Activated naive CD4-positive, alpha-beta T cell treated with anti-CD3 and anti-CD28 coated beads, Interleukin-2, amount 10 ng/mL, durations not matched to agents 7 days and 5 days (primary cell): ENCODE measurements around the gene ING5.
"Not testable (repeated sequence)": the region's sequence is repeated elsewhere in the genome, so short reads cannot be mapped to it uniquely, and the experiment has no call there.

ENCODE experiments used
- CTCF ChIA-PET: fragments of 350-600 bp; sonication (Branson Sonifier 250); formaldehyde crosslinking; loops from one replicate; lab custom pipeline; 2021; ENCODE audit warnings: antibody characterized with exemption; lab: Charles Lee
- DNase-seq: peaks from one replicate; pipeline ENCODE4 v3.0.0-alpha.2; 2020
- H3K27ac Mint-ChIP-seq: one replicate; pipeline ENCODE4 v1.8.0; 2021; ENCODE audit warnings: mild to moderate bottlenecking, moderate library complexity, mixed read lengths
- H3K27me3 Mint-ChIP-seq: one replicate; pipeline ENCODE4 v1.8.0; 2021; ENCODE audit warnings: mild to moderate bottlenecking, mixed read lengths
- H3K36me3 Mint-ChIP-seq: one replicate; pipeline ENCODE4 v1.8.0; 2021; ENCODE audit warnings: mixed read lengths
- H3K4me1 Mint-ChIP-seq: one replicate; pipeline ENCODE4 v1.8.0; 2021; ENCODE audit warnings: mixed read lengths
- H3K4me3 Mint-ChIP-seq: one replicate; pipeline ENCODE4 v1.8.0; 2021; ENCODE audit warnings: mild to moderate bottlenecking, moderate library complexity, mixed read lengths
- H3K9me3 Mint-ChIP-seq: one replicate; pipeline ENCODE4 v1.8.0; 2021; ENCODE audit warnings: mixed read lengths

The ING5 gene

DNA sequence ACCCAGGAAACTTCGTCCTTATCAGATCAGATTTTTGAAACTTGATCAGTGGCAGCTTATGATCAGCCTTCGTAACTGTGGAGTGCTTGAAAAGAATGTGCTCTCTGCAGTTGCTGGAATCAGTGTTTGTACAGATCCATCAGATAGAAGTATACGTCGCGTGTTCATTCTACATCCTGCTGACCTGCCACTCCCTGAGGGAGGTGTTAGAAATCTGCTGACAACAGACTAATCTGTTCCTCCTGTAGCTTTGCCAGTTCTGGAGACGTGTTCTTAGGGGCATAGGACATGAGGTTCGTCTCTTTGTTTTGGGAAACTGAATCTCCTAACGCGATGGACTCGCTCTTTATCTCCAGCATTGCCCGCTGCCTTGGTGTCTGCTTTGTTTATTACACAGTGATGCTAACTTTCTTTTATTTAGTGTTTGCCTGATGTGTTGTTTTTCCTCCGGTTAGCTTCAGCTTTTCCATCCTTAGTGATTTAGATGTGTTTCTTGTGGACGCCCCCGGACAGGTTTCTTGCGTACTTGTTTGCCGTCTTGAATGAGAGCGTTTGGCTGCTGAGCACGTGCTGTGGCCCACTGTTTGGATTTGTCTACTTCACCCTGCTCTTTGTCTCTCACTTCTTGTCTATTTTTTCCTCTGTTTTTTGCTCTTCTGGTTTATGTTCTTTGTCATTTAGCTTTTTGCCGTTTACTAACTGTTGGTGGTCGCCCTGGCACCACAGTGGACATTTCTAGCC, 57.4 kb downstream of the ING5 start:
- H3K27ac Mint-ChIP-seq: peak overlapping the region; percentile 30
- CTCF ChIA-PET: no interaction called here
- H3K36me3 Mint-ChIP-seq: peaks cover 12% of the 10 kb centered on the region
- no peak for DNase-seq
- H3K4me1 Mint-ChIP-seq: peaks cover 13% of the 10 kb centered on the region
- no peak overlapping the region for H3K4me3 Mint-ChIP-seq
- peaks cover 3% of the 10 kb centered on the region for H3K9me3 Mint-ChIP-seq
- H3K27me3 Mint-ChIP-seq: no peaks in the 10 kb centered on the region

GRCh38 chr2:241759893-241760292, 58.1 kb downstream of the ING5 start:
- H3K36me3 Mint-ChIP-seq: peaks cover 12% of the 10 kb centered on the region
- peak overlapping the region; percentile 30 for H3K27ac Mint-ChIP-seq
- H3K27me3 Mint-ChIP-seq, H3K4me3 Mint-ChIP-seq, CTCF ChIA-PET, H3K9me3 Mint-ChIP-seq, DNase-seq: not testable (repeated sequence)
- H3K4me1 Mint-ChIP-seq: peaks cover 13% of the 10 kb centered on the region

GRCh38 chr2:241760301-241760771, 58.5 kb downstream of the ING5 start:
- H3K27ac Mint-ChIP-seq: no peak overlapping the region
- CTCF ChIA-PET: no interaction called here
- H3K4me3 Mint-ChIP-seq: no peak overlapping the region
- peaks cover 4% of the 10 kb centered on the region for H3K27me3 Mint-ChIP-seq
- DNase-seq: peak; percentile 19
- peaks cover 13% of the 10 kb centered on the region for H3K4me1 Mint-ChIP-seq
- H3K36me3 Mint-ChIP-seq: peaks cover 12% of the 10 kb centered on the region
- peaks cover 3% of the 10 kb centered on the region for H3K9me3 Mint-ChIP-seq

GRCh38 chr2:241762321-241762932, 60.6 kb downstream of the ING5 start:
- DNase-seq: peak; percentile 18
- peak overlapping the region; percentile 34 for H3K4me3 Mint-ChIP-seq
- H3K36me3 Mint-ChIP-seq: peaks cover 10% of the 10 kb centered on the region
- H3K27me3 Mint-ChIP-seq: peaks cover 4% of the 10 kb centered on the region
- peak overlapping the region; percentile 38 for H3K27ac Mint-ChIP-seq
- peaks cover 3% of the 10 kb centered on the region for H3K9me3 Mint-ChIP-seq
- CTCF ChIA-PET: no interaction called here
- peaks cover 13% of the 10 kb centered on the region for H3K4me1 Mint-ChIP-seq

DNA sequence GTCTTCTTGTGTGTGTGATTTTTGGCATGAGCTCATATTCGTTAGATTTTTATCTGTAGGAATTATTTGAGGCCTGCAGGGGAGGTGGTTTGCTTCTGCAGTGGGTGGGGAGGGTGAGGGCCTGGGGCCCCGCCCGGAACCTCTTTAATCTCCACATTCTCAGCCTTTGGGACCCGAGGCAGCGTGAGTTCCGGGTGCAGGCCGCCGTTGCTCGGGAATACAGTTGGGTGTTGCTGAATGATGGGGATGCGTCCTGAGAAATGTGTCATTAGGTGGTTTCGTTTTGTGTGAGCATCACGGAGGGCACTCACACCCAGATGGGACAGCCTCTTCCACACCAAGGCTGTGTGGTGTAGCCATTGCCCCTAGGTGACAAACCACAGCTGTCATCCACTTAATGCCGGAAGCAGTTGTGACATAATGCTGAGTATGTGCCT, 61.1 kb downstream of the ING5 start:
- Mint-ChIP-seq H3K27me3 (peaks cover 4% of the 10 kb centered on the region), H3K4me1 (peaks cover 13% of the 10 kb centered on the region), H3K9me3 (peaks cover 3% of the 10 kb centered on the region), H3K4me3 (no peak overlapping the region), H3K27ac (peak overlapping the region; percentile 38), H3K36me3 (peaks cover 10% of the 10 kb centered on the region)
- CTCF ChIA-PET: no interaction called here
- DNase-seq: peak; percentile 27

DNA sequence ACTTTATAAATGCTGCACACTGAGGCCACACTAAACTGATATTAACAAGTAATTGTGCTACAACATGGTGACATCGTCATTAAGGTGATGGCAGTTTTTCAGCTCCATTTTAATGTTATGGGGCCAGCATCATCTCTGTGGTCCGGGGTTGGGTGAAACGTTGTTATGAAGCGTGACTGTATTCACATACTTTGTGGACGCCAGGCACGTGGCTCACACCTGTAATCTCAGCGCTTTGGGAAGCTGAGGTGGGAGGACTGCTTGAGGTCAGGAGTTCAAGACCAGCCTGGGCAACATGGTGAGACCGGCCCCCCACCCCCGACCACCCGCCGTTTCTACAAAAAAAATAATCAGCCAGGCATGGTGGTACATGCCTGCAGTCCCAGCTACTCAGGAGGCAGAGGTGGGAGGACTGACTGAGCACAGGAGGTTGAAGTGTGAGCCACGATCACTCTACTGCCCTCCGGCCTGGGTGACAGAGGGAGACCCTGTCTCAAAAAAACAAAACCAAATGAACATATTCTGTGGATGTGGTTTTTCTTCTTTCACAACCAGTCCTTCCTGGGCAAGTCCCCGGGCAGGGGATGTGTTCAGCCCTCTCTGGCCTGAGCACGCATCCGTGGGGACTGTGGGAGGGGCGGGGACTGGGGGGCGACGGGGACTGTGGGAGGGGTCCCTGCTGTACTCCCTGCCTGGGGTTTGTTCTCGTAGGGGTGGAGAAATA, 61.9 kb downstream of the ING5 start:
- Mint-ChIP-seq H3K27me3 (peaks cover 4% of the 10 kb centered on the region), H3K27ac (peak overlapping the region; percentile 38), H3K4me1 (peaks cover 13% of the 10 kb centered on the region), H3K4me3 (no peak overlapping the region), H3K36me3 (peaks cover 10% of the 10 kb centered on the region), H3K9me3 (peaks cover 3% of the 10 kb centered on the region)
- peak; percentile 14 for DNase-seq
- CTCF ChIA-PET: no interaction called here

DNA sequence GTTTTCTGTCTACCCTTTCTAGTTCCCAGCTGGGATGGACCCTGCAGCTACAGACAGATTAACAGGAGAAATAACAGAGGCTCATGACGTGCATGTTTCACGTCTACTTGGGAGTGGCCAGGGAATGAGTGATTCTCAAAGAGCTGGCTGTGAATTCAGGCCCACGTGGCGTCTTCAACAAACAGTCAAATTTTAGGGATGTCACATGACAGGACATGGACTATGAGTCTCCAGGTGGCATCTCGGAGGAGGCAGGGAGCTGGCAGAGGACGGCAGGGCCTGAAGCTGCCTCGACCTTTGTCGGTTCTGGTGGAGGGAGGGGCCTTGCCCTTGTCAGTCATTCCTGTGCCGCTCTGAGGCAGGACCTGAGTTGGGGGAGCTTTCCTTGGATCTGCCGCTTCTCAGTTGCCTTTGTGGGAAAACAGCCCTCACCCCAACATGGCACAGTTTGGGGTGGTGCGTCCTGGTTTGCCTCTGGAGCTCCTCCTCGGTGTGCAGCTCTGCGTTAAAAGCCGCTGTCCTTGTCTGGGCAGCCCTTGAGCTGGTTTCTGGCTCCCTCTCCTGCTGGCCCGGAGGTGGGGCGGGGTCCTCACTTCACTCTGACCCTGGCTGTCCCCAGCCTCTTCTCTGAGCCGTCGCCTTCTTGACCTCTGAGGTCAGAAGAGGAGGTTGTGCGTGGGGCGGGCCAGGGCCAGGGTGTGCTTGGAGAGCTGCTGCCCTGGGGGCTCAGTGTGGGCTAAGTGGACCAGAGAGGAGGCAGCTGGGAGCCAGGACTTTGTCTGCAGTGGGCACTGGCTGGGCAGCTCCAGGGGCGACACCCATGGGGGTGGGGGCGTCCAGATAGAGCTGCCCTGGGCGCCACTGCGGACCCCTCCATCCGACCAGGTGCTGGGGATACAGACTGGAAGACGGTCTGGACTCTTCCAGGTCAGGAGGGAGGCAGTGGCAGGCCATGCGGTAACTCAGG, 62.7 kb downstream of the ING5 start:
- peak; percentile 18 for DNase-seq
- H3K27me3 Mint-ChIP-seq: peaks cover 4% of the 10 kb centered on the region
- peaks cover 7% of the 10 kb centered on the region for H3K36me3 Mint-ChIP-seq
- CTCF ChIA-PET: no interaction called here
- no peak overlapping the region for H3K27ac Mint-ChIP-seq
- H3K4me3 Mint-ChIP-seq: no peak overlapping the region
- H3K4me1 Mint-ChIP-seq: peaks cover 10% of the 10 kb centered on the region
- H3K9me3 Mint-ChIP-seq: peaks cover 3% of the 10 kb centered on the region

DNA sequence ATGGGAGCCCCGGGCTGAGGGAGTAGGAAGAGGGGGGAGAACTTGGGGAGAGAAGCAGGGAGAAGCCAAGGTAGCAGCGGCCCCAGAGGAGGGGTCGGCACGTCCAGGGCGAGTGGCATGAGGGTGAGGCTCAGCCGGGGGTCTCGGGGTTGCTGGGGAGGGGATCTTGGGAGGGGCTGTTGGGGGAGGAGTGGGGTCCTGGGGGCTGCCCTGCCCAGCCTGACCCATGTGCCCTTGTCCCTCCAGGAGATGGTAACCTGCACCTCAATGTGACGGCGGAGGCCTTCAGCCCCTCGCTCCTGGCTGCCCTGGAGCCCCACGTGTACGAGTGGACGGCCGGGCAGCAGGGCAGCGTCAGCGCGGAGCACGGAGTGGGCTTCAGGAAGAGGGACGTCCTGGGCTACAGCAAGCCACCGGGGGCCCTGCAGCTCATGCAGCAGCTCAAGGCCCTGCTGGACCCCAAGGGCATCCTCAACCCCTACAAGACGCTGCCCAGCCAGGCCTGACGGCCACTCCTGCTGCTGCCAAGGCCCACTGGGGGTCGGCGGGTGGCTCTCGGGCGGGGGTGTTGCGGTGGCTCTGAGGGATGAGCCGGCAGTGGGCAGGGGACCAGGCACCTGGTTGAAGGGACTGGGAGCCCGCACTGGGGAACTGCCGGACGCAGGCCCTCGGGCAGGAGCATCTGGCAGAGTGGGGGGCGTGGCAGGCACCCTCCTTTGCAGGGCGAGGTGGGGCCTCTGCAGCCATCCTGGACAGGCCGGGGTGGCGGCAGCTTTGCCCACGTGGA, 65.8 kb downstream of the ING5 start:
- peak; percentile 15 for DNase-seq
- Mint-ChIP-seq H3K27ac (no peak overlapping the region), H3K27me3 (peaks cover 4% of the 10 kb centered on the region), H3K36me3 (no peaks in the 10 kb centered on the region), H3K4me1 (peaks cover 13% of the 10 kb centered on the region), H3K4me3 (no peak overlapping the region), H3K9me3 (no peaks in the 10 kb centered on the region)
- CTCF ChIA-PET: no interaction called here

- H3K36me3 Mint-ChIP-seq: no peaks in the 10 kb centered on the region
- H3K4me1 Mint-ChIP-seq: peaks cover 11% of the 10 kb centered on the region
- peak; percentile 16 for DNase-seq
- peaks cover 4% of the 10 kb centered on the region for H3K27me3 Mint-ChIP-seq
- H3K9me3 Mint-ChIP-seq: no peaks in the 10 kb centered on the region
- H3K4me3 Mint-ChIP-seq: no peak overlapping the region
- no peak overlapping the region for H3K27ac Mint-ChIP-seq
- CTCF ChIA-PET: no interaction called here
Observed at GRCh38 chr2:241768251-241768711, 66.4 kb downstream of the ING5 start.

DNA sequence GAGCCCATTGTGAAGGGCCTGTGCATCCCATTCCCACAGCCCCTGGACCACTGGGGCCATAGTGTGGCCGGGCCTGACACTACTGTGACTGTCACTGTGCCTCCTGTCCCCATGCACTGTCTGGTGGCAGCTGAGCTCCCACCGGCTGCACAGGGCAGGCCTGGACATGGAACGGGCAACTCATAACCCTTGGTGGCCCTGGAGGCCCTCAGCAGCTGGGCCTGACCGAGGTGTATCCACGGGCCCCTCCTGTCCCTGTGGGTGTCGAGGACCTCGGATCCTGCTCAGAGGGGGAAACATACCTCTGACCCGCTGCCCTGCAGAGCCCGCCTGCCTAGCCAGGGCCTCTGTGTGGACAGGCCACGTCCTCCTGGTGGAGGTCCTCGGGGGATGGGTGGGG, 67.0 kb downstream of the ING5 start:
- H3K27ac Mint-ChIP-seq: no peak overlapping the region
- H3K4me3 Mint-ChIP-seq: no peak overlapping the region

GRCh38 chr2:241769819-241770184, 68.0 kb downstream of the ING5 start:
- Mint-ChIP-seq H3K36me3 (no peaks in the 10 kb centered on the region), H3K27me3 (peaks cover under 1% of the 10 kb centered on the region), H3K9me3 (no peaks in the 10 kb centered on the region), H3K27ac (no peak overlapping the region), H3K4me1 (peaks cover 11% of the 10 kb centered on the region), H3K4me3 (no peak overlapping the region)
- CTCF ChIA-PET: no interaction called here
- peak; percentile 21 for DNase-seq

More for the DNA sequence above, 67.0 kb downstream of the ING5 start:
- Mint-ChIP-seq H3K4me1 (peaks cover 11% of the 10 kb centered on the region), H3K36me3 (no peaks in the 10 kb centered on the region), H3K27me3 (peaks cover 4% of the 10 kb centered on the region), H3K9me3 (no peaks in the 10 kb centered on the region)
- peak; percentile 12 for DNase-seq
- CTCF ChIA-PET: no interaction called here

GRCh38 chr2:241770185-241770935, 68.5 kb downstream of the ING5 start:
- Mint-ChIP-seq H3K27me3 (peaks cover 4% of the 10 kb centered on the region), H3K4me1 (peaks cover 11% of the 10 kb centered on the region), H3K4me3 (no peak overlapping the region), H3K9me3 (no peaks in the 10 kb centered on the region), H3K27ac (no peak overlapping the region), H3K36me3 (no peaks in the 10 kb centered on the region)
- CTCF ChIA-PET: no interaction called here
- peak; percentile 17 for DNase-seq
